Neuronal stem cell (in vitro differentiated cells): ENCODE measurements around the gene TBC1D22B.
"Not testable (repeated sequence)": the region's sequence is repeated elsewhere in the genome, so short reads cannot be mapped to it uniquely, and the experiment has no call there.

Experiments used
- DNase-seq: peaks from one replicate; pipeline ENCODE4 v3.0.0-alpha.2; 2013; ENCODE audit warnings: low spot score
- H2AFZ ChIP-seq: one replicate; pipeline ENCODE4 v1.6.1; 2013; ENCODE audit warnings: mild to moderate bottlenecking, low read length, inconsistent platforms
- H2AK5ac ChIP-seq: 2 replicates; pipeline ENCODE4 v1.6.1; 2013; ENCODE audit warnings: low read depth, mild to moderate bottlenecking, inconsistent platforms, low read length, moderate library complexity, mixed read lengths
- H2BK120ac ChIP-seq: 2 replicates; pipeline ENCODE4 v1.6.1; 2013; ENCODE audit warnings: low read depth, mild to moderate bottlenecking, inconsistent platforms, low read length, moderate library complexity, mixed read lengths
- H2BK12ac ChIP-seq: one replicate; pipeline ENCODE4 v1.6.1; 2013; ENCODE audit warnings: low read length, inconsistent platforms
- H2BK15ac ChIP-seq: 2 replicates; pipeline ENCODE4 v1.6.1; 2013; ENCODE audit warnings: mild to moderate bottlenecking, low read length, inconsistent platforms, mixed read lengths
- H2BK5ac ChIP-seq: one replicate; pipeline ENCODE4 v1.6.1; 2013; ENCODE audit warnings: inconsistent platforms, mild to moderate bottlenecking, low read length, moderate library complexity
- H3K14ac ChIP-seq: one replicate; pipeline ENCODE4 v1.6.1; 2013; ENCODE audit warnings: low read length, inconsistent platforms
- H3K18ac ChIP-seq: 2 replicates; pipeline ENCODE4 v1.6.1; 2013; ENCODE audit warnings: low read length, inconsistent platforms
- H3K23ac ChIP-seq: 2 replicates; pipeline ENCODE4 v1.6.1; 2013; ENCODE audit warnings: low read depth, mild to moderate bottlenecking, mixed read lengths, low read length, inconsistent platforms; ENCODE audit not compliant: poor library complexity
- H3K27ac ChIP-seq: replicated peaks from 3 replicates; pipeline ENCODE4 v1.5.1; 2013; ENCODE audit warnings: low read length, inconsistent platforms
- H3K27me3 ChIP-seq, 3 experiments: 2 replicates each; pipeline ENCODE4 v1.6.1; 2013; ENCODE audit warnings: low read length in 3 of 3, mild to moderate bottlenecking in 2 of 3, inconsistent platforms in 1 of 3, low read depth in 1 of 3, mixed read lengths in 1 of 3, moderate library complexity in 1 of 3; ENCODE audit not compliant: control insufficient read depth in 3 of 3, insufficient read depth in 3 of 3
- H3K36me3 ChIP-seq, 2 donors: replicated peaks in 1 of 2; 2 replicates each; pipeline ENCODE4 v1.6.1; 2013; ENCODE audit warnings: low read length in 2 of 2; ENCODE audit not compliant: control insufficient read depth in 2 of 2, insufficient read depth in 2 of 2
- H3K4ac ChIP-seq: 2 replicates; pipeline ENCODE4 v1.6.1; 2013; ENCODE audit warnings: inconsistent platforms, mild to moderate bottlenecking, low read length, moderate library complexity
- H3K4me1 ChIP-seq, 2 donors: 1 replicate in 1 of 2; 2 replicates in 1 of 2; pipeline ENCODE4 v1.6.1; 2013; ENCODE audit warnings: low read length in 2 of 2, low read depth in 1 of 2; ENCODE audit not compliant: control insufficient read depth in 2 of 2, insufficient read depth in 1 of 2
- H3K4me2 ChIP-seq: one replicate; pipeline ENCODE4 v1.6.1; 2013; ENCODE audit warnings: mild to moderate bottlenecking, low read length, inconsistent platforms; ENCODE audit not compliant: insufficient read depth, poor library complexity, severe bottlenecking
- H3K4me3 ChIP-seq, 2 donors: 2 replicates each; pipeline ENCODE4 v1.5.1; 2013; ENCODE audit warnings: low read length in 2 of 2, mild to moderate bottlenecking in 2 of 2, inconsistent platforms in 1 of 2, moderate library complexity in 1 of 2
- H3K79me1 ChIP-seq: one replicate; pipeline ENCODE4 v1.6.1; 2013; ENCODE audit warnings: low read depth, mild to moderate bottlenecking, inconsistent platforms, low read length, moderate library complexity
- H3K9ac ChIP-seq: one replicate; pipeline ENCODE4 v1.6.1; 2013; ENCODE audit warnings: mild to moderate bottlenecking, low read depth, low read length, inconsistent platforms; ENCODE audit not compliant: poor library complexity
- H3K9me3 ChIP-seq, 2 donors: replicated peaks in 1 of 2; 2 replicates each; pipeline versions ENCODE3 to v1.6.1; 2013; ENCODE audit warnings: low read length in 2 of 2, mild to moderate bottlenecking in 2 of 2, inconsistent platforms in 1 of 2, low read depth in 1 of 2, mixed read lengths in 1 of 2, moderate library complexity in 1 of 2; ENCODE audit not compliant: control insufficient read depth in 2 of 2, insufficient read depth in 1 of 2
- H4K8ac ChIP-seq: one replicate; pipeline ENCODE4 v1.6.1; 2013; ENCODE audit warnings: low read depth, mild to moderate bottlenecking, inconsistent platforms, low read length, moderate library complexity
- H4K91ac ChIP-seq: one replicate; pipeline ENCODE4 v1.6.1; 2013; ENCODE audit warnings: low read length, low read depth, mild to moderate bottlenecking, inconsistent platforms; ENCODE audit not compliant: poor library complexity
- WGBS, 2 donors: extraction: QIAGEN DNeasy Blood & Tissue Kit; methylation state at CpG; one replicate each; pipeline ENCODE4 v1.1.7; 2013; ENCODE audit warnings: missing lambda C conversion rate in 2 of 2, mixed read lengths in 1 of 2; ENCODE audit not compliant: insufficient read length in 2 of 2, insufficient replicate concordance in 1 of 2; ENCODE audit errors: extremely low coverage in 2 of 2; 5-methylcytosine and 5-hydroxymethylcytosine counted together

Gene TBC1D22B

GRCh38 chr6:37331047-37331446, 73.5 kb downstream of the TBC1D22B start:
- Histone ChIP-seq H3K23ac (no peak overlapping the region), H2AFZ (no peak overlapping the region), H2AK5ac (no peak overlapping the region), H2BK15ac (no peak overlapping the region), H3K4me3 (no peak overlapping the region), H3K9me3 (no peaks in the 10 kb centered on the region), H3K4ac (no peak overlapping the region), H3K9ac (no peak overlapping the region), H3K36me3 (peaks cover 6 to 39% of the 10 kb centered on the region in 2 donors), H2BK5ac (no peak overlapping the region), H3K18ac (no peak overlapping the region), H3K14ac (no peak overlapping the region), H2BK120ac (no peak overlapping the region), H4K8ac (no peak overlapping the region), H2BK12ac (no peak overlapping the region), H3K79me1 (peaks cover 2% of the 10 kb centered on the region), H4K91ac (no peak overlapping the region), H3K27ac (no peak overlapping the region), H3K27me3 (peaks cover 0 to 2% (median 0%) of the 10 kb centered on the region in 3 experiments), H3K4me2 (no peak overlapping the region), H3K4me1 (no peaks in the 10 kb centered on the region)
- DNase-seq = no peak
- no CpG with 5 or more reads among the region's 13 CpGs for WGBS, 2 donors

DNA sequence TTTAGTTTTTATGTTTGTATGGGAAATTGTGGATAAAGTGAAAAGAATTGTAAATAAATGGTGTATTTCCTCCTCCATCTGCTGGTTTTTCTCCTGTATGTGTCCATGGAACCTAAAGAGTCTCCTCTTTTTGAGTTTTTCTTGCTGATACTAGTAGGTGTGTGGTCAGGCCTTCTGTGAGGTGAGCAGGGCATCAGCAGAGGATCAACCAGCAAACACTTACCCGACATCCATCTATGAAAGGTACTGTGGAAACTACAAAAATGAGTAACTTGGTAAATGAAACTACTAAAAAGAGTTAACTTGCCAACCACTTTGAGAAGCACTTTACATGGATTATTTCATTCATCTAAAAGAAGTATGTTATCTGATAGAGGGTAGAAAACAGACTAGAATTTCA, 75.3 kb downstream of the TBC1D22B start:
- no CpG with 5 or more reads among the region's 1 CpG for WGBS, 2 donors
- no peak overlapping the region for H2BK15ac ChIP-seq
- H2BK120ac ChIP-seq = no peak overlapping the region
- H2BK12ac ChIP-seq = no peak overlapping the region
- no peak overlapping the region for H3K9ac ChIP-seq
- H3K4me3 ChIP-seq = no peak overlapping the region
- H3K9me3 ChIP-seq = no peaks in the 10 kb centered on the region
- H3K36me3 ChIP-seq = peaks cover 5 to 39% of the 10 kb centered on the region in 2 donors
- H3K14ac ChIP-seq = no peak overlapping the region
- peaks cover 0 to 2% (median 0%) of the 10 kb centered on the region in 3 experiments for H3K27me3 ChIP-seq
- H3K23ac ChIP-seq = no peak overlapping the region
- no peak overlapping the region for H2BK5ac ChIP-seq
- no peak overlapping the region for H2AK5ac ChIP-seq
- no peak overlapping the region for H3K18ac ChIP-seq
- DNase-seq = no peak
- no peak overlapping the region for H3K27ac ChIP-seq
- H4K91ac ChIP-seq = no peak overlapping the region
- no peak overlapping the region for H2AFZ ChIP-seq
- no peaks in the 10 kb centered on the region for H3K4me1 ChIP-seq
- H4K8ac ChIP-seq = no peak overlapping the region
- H3K79me1 ChIP-seq = peaks cover 2% of the 10 kb centered on the region
- H3K4me2 ChIP-seq = no peak overlapping the region
- H3K4ac ChIP-seq = no peak overlapping the region

DNA sequence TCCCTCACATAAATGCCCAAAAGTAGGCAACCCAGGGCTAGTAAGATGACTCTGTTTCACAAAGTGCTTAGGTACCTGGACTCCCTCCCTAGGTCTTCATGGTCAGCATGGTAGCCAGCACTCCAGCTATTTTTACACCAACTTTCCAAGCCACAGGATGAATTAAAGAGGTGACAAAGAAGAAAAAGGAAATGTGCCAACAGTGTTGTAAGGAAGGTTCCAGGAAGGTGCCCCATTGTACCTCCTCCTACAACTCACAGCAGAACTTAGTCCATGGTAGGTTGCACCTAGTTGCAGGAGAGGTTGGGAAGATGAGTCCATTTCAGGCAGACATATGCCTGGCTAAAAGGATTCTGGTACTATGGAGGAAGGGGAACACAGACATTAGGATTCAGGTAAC, 76.5 kb downstream of the TBC1D22B start:
- H3K14ac ChIP-seq = no peak overlapping the region
- H3K4me3 ChIP-seq = no peak overlapping the region
- H2BK120ac ChIP-seq = no peak overlapping the region
- H3K79me1 ChIP-seq = peaks cover 2% of the 10 kb centered on the region
- H3K36me3 ChIP-seq = peaks cover 5 to 38% of the 10 kb centered on the region in 2 donors
- H4K8ac ChIP-seq = no peak overlapping the region
- no peak overlapping the region for H4K91ac ChIP-seq
- no peak overlapping the region for H3K23ac ChIP-seq
- no peak overlapping the region for H2BK5ac ChIP-seq
- H2AFZ ChIP-seq = no peak overlapping the region
- H3K4me2 ChIP-seq = no peak overlapping the region
- H2BK15ac ChIP-seq = no peak overlapping the region
- peaks cover 0 to 2% (median 0%) of the 10 kb centered on the region in 3 experiments for H3K27me3 ChIP-seq
- H3K4ac ChIP-seq = no peak overlapping the region
- no peaks in the 10 kb centered on the region for H3K4me1 ChIP-seq
- DNase-seq = no peak
- no peak overlapping the region for H3K18ac ChIP-seq
- no peaks in the 10 kb centered on the region for H3K9me3 ChIP-seq
- no peak overlapping the region for H2AK5ac ChIP-seq
- no peak overlapping the region for H3K9ac ChIP-seq
- no peak overlapping the region for H2BK12ac ChIP-seq
- H3K27ac ChIP-seq = no peak overlapping the region

- H3K9me3 ChIP-seq, H2BK12ac ChIP-seq, DNase-seq, H3K4me3 ChIP-seq, H4K8ac ChIP-seq, H2AFZ ChIP-seq, H3K9ac ChIP-seq, H3K18ac ChIP-seq, H2AK5ac ChIP-seq, H3K27ac ChIP-seq, H3K79me1 ChIP-seq, H2BK15ac ChIP-seq, H3K27me3 ChIP-seq, H4K91ac ChIP-seq, H3K14ac ChIP-seq, H3K4me1 ChIP-seq, H2BK120ac ChIP-seq, H3K4me2 ChIP-seq, H3K4ac ChIP-seq, H3K23ac ChIP-seq, H3K36me3 ChIP-seq, H2BK5ac ChIP-seq: not testable (repeated sequence)
- no CpG with 5 or more reads among the region's 3 CpGs for WGBS, 2 donors
Observed at GRCh38 chr6:37338317-37338716, 80.7 kb downstream of the TBC1D22B start.
